Stomach (tissue), 4 donors: ENCODE data around the gene RABAC1.

Source experiments
- EP300 ChIP-seq: sonication (generic); formaldehyde crosslinking; IDR thresholded peaks from one replicate; pipeline ENCODE4 v1.6.1; 2017; ENCODE audit warnings: antibody characterized with exemption
- TF ChIP-seq, protein P1 (sequence below), 7 experiments: fragments of 450-650 bp in 4 of 7; fragments of 200-600 bp in 3 of 7; sonication (generic) in 3 of 7; IDR thresholded peaks; one replicate each; pipeline ENCODE4 v1.5.1; 2016 to 2019; ENCODE audit warnings: antibody characterized with exemption in 7 of 7, control low read depth in 2 of 7, mild to moderate bottlenecking in 1 of 7

DNA sequence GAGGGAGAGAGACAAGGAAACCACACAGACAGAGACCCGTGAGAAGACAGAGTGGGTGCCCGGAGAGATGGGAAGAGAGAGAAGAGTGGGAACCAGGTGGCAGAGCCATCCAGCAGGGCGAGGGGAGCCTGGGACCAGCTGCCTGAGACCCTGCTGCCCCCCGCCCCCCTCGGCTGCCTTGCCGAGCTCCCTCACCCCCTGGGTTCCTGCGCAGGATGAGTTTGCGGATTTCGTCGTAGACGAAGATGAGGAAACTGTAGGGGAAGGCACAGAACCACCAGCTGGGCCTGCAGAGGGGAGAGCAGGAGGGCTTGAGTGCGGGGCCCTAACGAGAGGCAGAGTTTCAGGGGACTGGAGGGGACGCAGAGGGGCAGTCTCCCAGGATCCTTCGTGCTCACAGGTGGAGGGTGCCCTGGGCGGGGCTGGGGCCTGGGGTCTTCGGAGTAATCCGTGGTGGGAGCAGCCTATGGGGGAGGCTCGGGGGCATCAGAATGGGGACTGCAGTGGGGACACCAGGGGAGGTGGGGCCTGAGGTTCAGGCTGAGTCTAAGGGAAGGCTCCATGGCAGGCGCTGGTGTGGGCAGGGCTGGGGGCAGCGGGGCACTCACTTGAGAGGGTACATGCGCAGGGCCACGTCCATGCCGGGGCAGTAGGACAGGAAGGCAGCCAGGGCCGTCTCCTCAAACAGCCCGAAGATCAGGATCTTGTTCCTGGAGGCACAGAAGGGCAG, 8.1 kb upstream of the RABAC1 start:
- TF ChIP-seq, protein P1, sequence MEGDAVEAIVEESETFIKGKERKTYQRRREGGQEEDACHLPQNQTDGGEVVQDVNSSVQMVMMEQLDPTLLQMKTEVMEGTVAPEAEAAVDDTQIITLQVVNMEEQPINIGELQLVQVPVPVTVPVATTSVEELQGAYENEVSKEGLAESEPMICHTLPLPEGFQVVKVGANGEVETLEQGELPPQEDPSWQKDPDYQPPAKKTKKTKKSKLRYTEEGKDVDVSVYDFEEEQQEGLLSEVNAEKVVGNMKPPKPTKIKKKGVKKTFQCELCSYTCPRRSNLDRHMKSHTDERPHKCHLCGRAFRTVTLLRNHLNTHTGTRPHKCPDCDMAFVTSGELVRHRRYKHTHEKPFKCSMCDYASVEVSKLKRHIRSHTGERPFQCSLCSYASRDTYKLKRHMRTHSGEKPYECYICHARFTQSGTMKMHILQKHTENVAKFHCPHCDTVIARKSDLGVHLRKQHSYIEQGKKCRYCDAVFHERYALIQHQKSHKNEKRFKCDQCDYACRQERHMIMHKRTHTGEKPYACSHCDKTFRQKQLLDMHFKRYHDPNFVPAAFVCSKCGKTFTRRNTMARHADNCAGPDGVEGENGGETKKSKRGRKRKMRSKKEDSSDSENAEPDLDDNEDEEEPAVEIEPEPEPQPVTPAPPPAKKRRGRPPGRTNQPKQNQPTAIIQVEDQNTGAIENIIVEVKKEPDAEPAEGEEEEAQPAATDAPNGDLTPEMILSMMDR (IDR thresholded peaks at IDR 0.05): no peak
- no peak for TF ChIP-seq EP300
